ENCODE data around the gene MCM6. TPM values are rescaled to one million over a fixed set of nuclear protein-coding genes. Genes with fewer than 3 reads are reported as not detected.
"Not testable (repeated sequence)": the region's sequence is repeated elsewhere in the genome, so short reads cannot be mapped to it uniquely, and the experiment has no call there.

Gene MCM6
- total and polyA plus RNA-seq, 2 donors from 2014 or later, result 10.1 to 11.9 TPM

DNA sequence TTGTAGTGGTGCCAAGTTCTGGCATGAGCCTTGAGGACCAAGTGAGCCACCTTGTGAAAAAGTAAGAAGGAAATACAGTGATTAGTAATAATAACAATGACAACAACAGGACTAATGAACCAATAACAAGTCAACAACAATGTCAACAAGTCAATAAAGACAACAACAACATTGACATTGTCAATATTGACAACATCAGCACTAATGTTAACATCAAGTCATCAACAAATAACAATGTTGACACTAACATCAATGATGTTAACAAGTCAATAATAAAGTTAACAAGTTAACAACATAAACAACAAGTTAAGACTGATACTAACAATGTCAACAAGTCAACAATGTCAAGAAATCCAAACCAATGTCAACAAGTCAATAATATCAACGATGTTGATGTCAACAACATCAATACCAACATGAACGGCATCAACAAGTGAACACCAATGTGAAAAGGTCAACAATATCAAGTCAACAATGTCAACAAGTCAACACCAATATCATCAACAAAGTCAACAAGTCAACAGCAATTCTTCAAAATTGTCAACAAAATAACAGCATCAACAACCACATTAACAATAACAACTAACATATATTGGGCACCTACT is 63.2 kb downstream of the MCM6 start:
- Histone ChIP-seq H3K9ac (ENCODE audit: low read length in 3 of 3) (no peak overlapping the region), H3K36me3 (ENCODE audit: control insufficient read depth in 2 of 3, insufficient read depth in 3 of 3, low read length in 3 of 3) (no peaks in the 10 kb centered on the region), H3K27ac (ENCODE audit: low read depth in 2 of 2, low read length in 2 of 2) (no peak overlapping the region), H3K4me3 (ENCODE audit: low read length in 3 of 3) (no peak overlapping the region), H3K27me3 (ENCODE audit: control insufficient read depth, insufficient read depth, low read length) (no peaks in the 10 kb centered on the region), H3K9me3 (ENCODE audit: control insufficient read depth in 2 of 3, insufficient read depth in 1 of 3, low read length in 3 of 3) (no peaks in the 10 kb centered on the region), H3K4me1 (ENCODE audit: control insufficient read depth in 2 of 3, insufficient read depth in 2 of 3, low read depth in 1 of 3, low read length in 3 of 3) (no peaks in the 10 kb centered on the region)
- no peak for TF ChIP-seq CTCF (IDR thresholded peaks at IDR 0.05; ENCODE audit: borderline replicate concordance, extremely low read depth, insufficient read depth)
- intact Hi-C loops (cut with DNase I), result no loop called here
- DNase-seq (no peak), FAIRE-seq (no peak)

- H3K9ac ChIP-seq (ENCODE audit: low read length in 3 of 3); H3K4me3 ChIP-seq (ENCODE audit: low read length in 3 of 3); H3K27ac ChIP-seq (ENCODE audit: low read depth in 2 of 2, low read length in 2 of 2); H3K9me3 ChIP-seq (ENCODE audit: control insufficient read depth in 2 of 3, insufficient read depth in 1 of 3, low read length in 3 of 3); H3K27me3 ChIP-seq (ENCODE audit: control insufficient read depth, insufficient read depth, low read length); intact Hi-C loops (cut with DNase I); FAIRE-seq; H3K4me1 ChIP-seq (ENCODE audit: control insufficient read depth in 2 of 3, insufficient read depth in 2 of 3, low read depth in 1 of 3, low read length in 3 of 3); DNase-seq; H3K36me3 ChIP-seq (ENCODE audit: control insufficient read depth in 2 of 3, insufficient read depth in 3 of 3, low read length in 3 of 3): not testable (repeated sequence)
Measured at GRCh38 chr2:135807874-135808273, 68.4 kb downstream of the MCM6 start.

DNA sequence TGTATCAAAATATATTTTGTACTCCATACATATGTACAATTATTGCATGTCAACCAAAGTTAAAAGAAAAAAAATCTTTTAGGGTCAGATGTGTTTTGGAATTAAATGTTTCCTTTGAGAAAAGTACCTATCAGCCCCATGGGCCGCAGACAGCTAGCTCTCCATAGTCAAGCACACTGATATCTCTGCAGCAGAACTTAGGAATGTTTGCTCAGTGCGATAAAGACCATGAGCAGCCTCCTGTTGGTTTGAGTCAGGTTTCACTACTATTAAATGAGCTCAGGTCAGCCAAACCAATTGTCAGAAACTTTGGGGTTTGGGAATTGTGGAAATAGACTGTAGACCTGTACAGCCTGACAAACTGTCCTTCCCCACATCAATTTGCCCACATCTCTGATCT is 73.0 kb downstream of the MCM6 start:
- FAIRE-seq (no peak), DNase-seq (no peak)
- intact Hi-C loops (cut with DNase I), result no loop called here
- Histone ChIP-seq H3K9me3 (ENCODE audit: control insufficient read depth in 2 of 3, insufficient read depth in 1 of 3, low read length in 3 of 3) (peaks cover 0 to 3% (median 0%) of the 10 kb centered on the region in 3 donors), H3K36me3 (ENCODE audit: control insufficient read depth in 2 of 3, insufficient read depth in 3 of 3, low read length in 3 of 3) (no peaks in the 10 kb centered on the region), H3K27me3 (ENCODE audit: control insufficient read depth, insufficient read depth, low read length) (no peaks in the 10 kb centered on the region), H3K27ac (ENCODE audit: low read depth in 2 of 2, low read length in 2 of 2) (no peak overlapping the region), H3K4me1 (ENCODE audit: control insufficient read depth in 2 of 3, insufficient read depth in 2 of 3, low read depth in 1 of 3, low read length in 3 of 3) (no peaks in the 10 kb centered on the region), H3K9ac (ENCODE audit: low read length in 3 of 3) (no peak overlapping the region), H3K4me3 (ENCODE audit: low read length in 3 of 3) (no peak overlapping the region)
- no peak for TF ChIP-seq CTCF (IDR thresholded peaks at IDR 0.05; ENCODE audit: borderline replicate concordance, extremely low read depth, insufficient read depth)

DNA sequence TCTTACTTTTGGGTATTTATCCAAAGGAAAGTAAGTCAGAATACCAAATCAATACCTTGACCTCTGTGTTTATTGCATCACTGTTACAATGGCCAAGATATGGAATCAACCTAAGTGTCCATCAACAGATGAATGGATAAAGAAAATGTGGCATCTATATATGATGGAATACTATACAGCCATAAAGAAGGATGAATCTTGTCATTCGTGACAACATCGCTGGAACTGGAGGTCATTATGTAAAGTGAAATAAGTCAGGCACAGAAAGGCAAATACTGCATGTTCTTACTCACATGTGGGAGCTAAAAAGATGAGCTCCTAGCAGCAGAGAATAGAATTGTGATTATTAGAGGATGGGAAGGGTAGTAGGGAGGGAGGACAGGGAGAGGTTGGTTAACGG is 73.9 kb downstream of the MCM6 start:
- H3K9ac ChIP-seq (ENCODE audit: low read length in 3 of 3), result no peak overlapping the region
- intact Hi-C loops (cut with DNase I), result no loop called here
- H3K4me3 ChIP-seq (ENCODE audit: low read length in 3 of 3), result no peak overlapping the region
- DNase-seq (no peak), FAIRE-seq (no peak)
- peaks cover 0 to 3% (median 0%) of the 10 kb centered on the region in 3 donors for H3K9me3 ChIP-seq (ENCODE audit: control insufficient read depth in 2 of 3, insufficient read depth in 1 of 3, low read length in 3 of 3)
- H3K36me3 ChIP-seq (ENCODE audit: control insufficient read depth in 2 of 3, insufficient read depth in 3 of 3, low read length in 3 of 3), result no peaks in the 10 kb centered on the region
- TF ChIP-seq CTCF (IDR thresholded peaks at IDR 0.05; ENCODE audit: borderline replicate concordance, extremely low read depth, insufficient read depth), result no peak
- no peak overlapping the region for H3K27ac ChIP-seq (ENCODE audit: low read depth in 2 of 2, low read length in 2 of 2)
- H3K27me3 ChIP-seq (ENCODE audit: control insufficient read depth, insufficient read depth, low read length), result no peaks in the 10 kb centered on the region
- H3K4me1 ChIP-seq (ENCODE audit: control insufficient read depth in 2 of 3, insufficient read depth in 2 of 3, low read depth in 1 of 3, low read length in 3 of 3), result no peaks in the 10 kb centered on the region
